ENCODE measurements around the gene PYCARD.

The PYCARD gene

GRCh38 chr16:31199430-31200041 is 3.0 kb downstream of the PYCARD start:
- no peak for TF ChIP-seq TAF1 (IDR thresholded peaks at IDR 0.05; ENCODE audit: borderline replicate concordance, insufficient read depth, low read length)
- 0 out of 2 replicates have a peak, but pooled peaks have one; percentile 27 for TF ChIP-seq POLR2AphosphoS5 (IDR thresholded peaks at IDR 0.05; ENCODE audit: low read depth, low read length)

GRCh38 chr16:31198207-31198882 is 4.2 kb downstream of the PYCARD start:
- TF ChIP-seq SIN3A (IDR thresholded peaks at IDR 0.05; ENCODE audit: borderline replicate concordance, insufficient read depth, low read length) (no peak), POLR2AphosphoS5 (IDR thresholded peaks at IDR 0.05; ENCODE audit: low read depth, low read length) (no peak), REST (IDR thresholded peaks at IDR 0.05; ENCODE audit: insufficient read depth in 1 of 2, low read depth in 2 of 2, low read length in 2 of 2) (no peak), TAF1 (IDR thresholded peaks at IDR 0.05; ENCODE audit: borderline replicate concordance, insufficient read depth, low read length) (no peak), FOXP2 (optimal IDR thresholded peaks at IDR 0.05; ENCODE audit: borderline replicate concordance, extremely low read depth, extremely low read length, insufficient read depth) (no peak)

GRCh38 chr16:31196324-31197088 is 6.1 kb downstream of the PYCARD start:
- TF ChIP-seq POLR2AphosphoS5 (IDR thresholded peaks at IDR 0.05; ENCODE audit: low read depth, low read length) (peak; percentile 68), REST (IDR thresholded peaks at IDR 0.05; ENCODE audit: insufficient read depth in 1 of 2, low read depth in 2 of 2, low read length in 2 of 2) (0 out of 4 replicates have a peak, but pooled peaks of 1 of the 2 experiments have one; percentile 29), SIN3A (IDR thresholded peaks at IDR 0.05; ENCODE audit: borderline replicate concordance, insufficient read depth, low read length) (no peak), TAF1 (IDR thresholded peaks at IDR 0.05; ENCODE audit: borderline replicate concordance, insufficient read depth, low read length) (no peak)

GRCh38 chr16:31194898-31195297 is 7.7 kb downstream of the PYCARD start:
- TF ChIP-seq TAF1 (IDR thresholded peaks at IDR 0.05; ENCODE audit: borderline replicate concordance, insufficient read depth, low read length) (no peak), POLR2AphosphoS5 (IDR thresholded peaks at IDR 0.05; ENCODE audit: low read depth, low read length) (no peak; the same call in 1 of the 2 replicates), FOXP2 (optimal IDR thresholded peaks at IDR 0.05; ENCODE audit: borderline replicate concordance, extremely low read depth, extremely low read length, insufficient read depth) (no peak), REST (IDR thresholded peaks at IDR 0.05; ENCODE audit: insufficient read depth in 1 of 2, low read depth in 2 of 2, low read length in 2 of 2) (no peak), SIN3A (IDR thresholded peaks at IDR 0.05; ENCODE audit: borderline replicate concordance, insufficient read depth, low read length) (no peak)

GRCh38 chr16:31193874-31194273 is 8.7 kb downstream of the PYCARD start:
- 0 out of 2 replicates have a peak, but pooled peaks have one; percentile 24 for TF ChIP-seq POLR2AphosphoS5 (IDR thresholded peaks at IDR 0.05; ENCODE audit: low read depth, low read length)
- TF ChIP-seq SIN3A (IDR thresholded peaks at IDR 0.05; ENCODE audit: borderline replicate concordance, insufficient read depth, low read length) = no peak
